MM.1S (cell line): ENCODE results near the gene TNFAIP3.

Experiments
- DNase-seq: peaks from one replicate; pipeline ENCODE4 v3.0.0-alpha.2; 2015
- H2AFZ ChIP-seq: fragments of 300-600 bp; sonication (generic); 2 replicates; pipeline ENCODE4 v1.6.0; 2016; ENCODE audit warnings: antibody characterized with exemption, low read length
- H3F3A ChIP-seq: fragments of 300-600 bp; sonication (generic); 2 replicates; pipeline ENCODE4 v1.6.1; 2016; ENCODE audit warnings: mild to moderate bottlenecking, antibody characterized with exemption, low read length, moderate library complexity, mixed read lengths; ENCODE audit not compliant: insufficient read depth
- H3K27ac ChIP-seq: fragments of 300-600 bp; sonication (generic); 2 replicates; pipeline ENCODE4 v1.5.1; 2016; ENCODE audit warnings: mild to moderate bottlenecking, low read length
- H3K27me3 ChIP-seq: fragments of 300-600 bp; sonication (generic); replicated peaks from 2 replicates; pipeline ENCODE4 v1.6.0; 2016; ENCODE audit warnings: low read length; ENCODE audit not compliant: insufficient read depth
- H3K36me3 ChIP-seq: fragments of 300-600 bp; sonication (generic); replicated peaks from 2 replicates; pipeline ENCODE4 v1.6.1; 2016; ENCODE audit warnings: mild to moderate bottlenecking, low read length, mixed read lengths; ENCODE audit not compliant: insufficient read depth
- H3K4me1 ChIP-seq: fragments of 300-600 bp; sonication (generic); 2 replicates; pipeline ENCODE4 v1.6.1; 2016; ENCODE audit warnings: low read length, mixed read lengths
- H3K4me2 ChIP-seq: fragments of 300-600 bp; sonication (generic); 2 replicates; pipeline ENCODE4 v1.6.0; 2016; ENCODE audit warnings: low read depth, low read length
- H3K4me3 ChIP-seq: fragments of 300-600 bp; sonication (generic); 2 replicates; pipeline ENCODE4 v1.5.1; 2016; ENCODE audit warnings: low read length, mixed read lengths
- H3K79me2 ChIP-seq: fragments of 300-600 bp; sonication (generic); 2 replicates; pipeline ENCODE4 v1.6.1; 2016; ENCODE audit warnings: mixed run types, low read length, mixed read lengths
- H3K9ac ChIP-seq: fragments of 300-600 bp; sonication (generic); 2 replicates; pipeline ENCODE4 v1.6.1; 2016; ENCODE audit warnings: low read length, mixed read lengths
- H3K9me2 ChIP-seq: fragments of 300-600 bp; sonication (generic); replicated peaks from 2 replicates; pipeline ENCODE4 v1.6.1; 2016; ENCODE audit warnings: mild to moderate bottlenecking, low read length, mixed read lengths; ENCODE audit not compliant: insufficient read depth
- H3K9me3 ChIP-seq: fragments of 300-600 bp; sonication (generic); replicated peaks from 2 replicates; pipeline ENCODE4 v1.6.1; 2016; ENCODE audit warnings: mild to moderate bottlenecking, low read length, mixed read lengths; ENCODE audit not compliant: insufficient read depth
- H4K20me1 ChIP-seq: fragments of 300-600 bp; sonication (generic); 2 replicates; pipeline ENCODE4 v1.6.1; 2016; ENCODE audit warnings: mild to moderate bottlenecking, low read length, moderate library complexity, mixed read lengths; ENCODE audit not compliant: insufficient read depth
- EZH2 ChIP-seq: fragments of 300-600 bp; sonication (generic); optimal IDR thresholded peaks from 2 replicates; pipeline ENCODE3; 2017; ENCODE audit warnings: low read depth, mild to moderate bottlenecking, antibody characterized with exemption, low read length, mixed read lengths
- EZH2phosphoT487 ChIP-seq: fragments of 300-600 bp; sonication (generic); IDR thresholded peaks from 2 replicates; pipeline ENCODE4 v1.6.1; 2018; ENCODE audit warnings: antibody characterized with exemption, low read length
- TF ChIP-seq, protein P1 (sequence below): fragments of 300-600 bp; sonication (generic); IDR thresholded peaks from 2 replicates; pipeline ENCODE4 v1.5.1; 2016; ENCODE audit warnings: antibody characterized with exemption, low read length, mixed read lengths

The TNFAIP3 gene

GRCh38 chr6:137879885-137880745, 13.1 kb downstream of the TNFAIP3 start:
- no peak for DNase-seq
- no peaks in the 10 kb centered on the region for H3K9me2 ChIP-seq
- no peak overlapping the region for H3K4me2 ChIP-seq
- no peaks in the 10 kb centered on the region for H3K9me3 ChIP-seq
- H3K36me3 ChIP-seq: peaks cover 65% of the 10 kb centered on the region
- H3K27me3 ChIP-seq: no peaks in the 10 kb centered on the region
- H3F3A ChIP-seq: peaks cover 94% of the 10 kb centered on the region
- H3K27ac ChIP-seq: no peak overlapping the region
- no peak for TF ChIP-seq EZH2
- no peak for TF ChIP-seq EZH2phosphoT487
- TF ChIP-seq, protein P1, sequence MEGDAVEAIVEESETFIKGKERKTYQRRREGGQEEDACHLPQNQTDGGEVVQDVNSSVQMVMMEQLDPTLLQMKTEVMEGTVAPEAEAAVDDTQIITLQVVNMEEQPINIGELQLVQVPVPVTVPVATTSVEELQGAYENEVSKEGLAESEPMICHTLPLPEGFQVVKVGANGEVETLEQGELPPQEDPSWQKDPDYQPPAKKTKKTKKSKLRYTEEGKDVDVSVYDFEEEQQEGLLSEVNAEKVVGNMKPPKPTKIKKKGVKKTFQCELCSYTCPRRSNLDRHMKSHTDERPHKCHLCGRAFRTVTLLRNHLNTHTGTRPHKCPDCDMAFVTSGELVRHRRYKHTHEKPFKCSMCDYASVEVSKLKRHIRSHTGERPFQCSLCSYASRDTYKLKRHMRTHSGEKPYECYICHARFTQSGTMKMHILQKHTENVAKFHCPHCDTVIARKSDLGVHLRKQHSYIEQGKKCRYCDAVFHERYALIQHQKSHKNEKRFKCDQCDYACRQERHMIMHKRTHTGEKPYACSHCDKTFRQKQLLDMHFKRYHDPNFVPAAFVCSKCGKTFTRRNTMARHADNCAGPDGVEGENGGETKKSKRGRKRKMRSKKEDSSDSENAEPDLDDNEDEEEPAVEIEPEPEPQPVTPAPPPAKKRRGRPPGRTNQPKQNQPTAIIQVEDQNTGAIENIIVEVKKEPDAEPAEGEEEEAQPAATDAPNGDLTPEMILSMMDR: no peak
- no peak overlapping the region for H3K9ac ChIP-seq
- no peak overlapping the region for H2AFZ ChIP-seq
- peaks cover 73% of the 10 kb centered on the region for H3K79me2 ChIP-seq
- H4K20me1 ChIP-seq: peaks cover 32% of the 10 kb centered on the region
- no peak overlapping the region for H3K4me3 ChIP-seq
- H3K4me1 ChIP-seq: peaks cover 56% of the 10 kb centered on the region

- Histone ChIP-seq H4K20me1 (peaks cover 32% of the 10 kb centered on the region), H3K27me3 (no peaks in the 10 kb centered on the region), H3K9ac (no peak overlapping the region), H3K9me3 (no peaks in the 10 kb centered on the region), H3K36me3 (peaks cover 58% of the 10 kb centered on the region), H3K4me3 (no peak overlapping the region), H3K4me2 (no peak overlapping the region), H3K79me2 (peaks cover 65% of the 10 kb centered on the region), H3K4me1 (peaks cover 50% of the 10 kb centered on the region), H3F3A (peaks cover 85% of the 10 kb centered on the region), H3K9me2 (no peaks in the 10 kb centered on the region), H3K27ac (peak overlapping the region; percentile 5; the same call in 1 of the 2 replicates), H2AFZ (no peak overlapping the region)
- DNase-seq: no peak
- no peak for TF ChIP-seq EZH2phosphoT487
- TF ChIP-seq, protein P1: no peak
- TF ChIP-seq EZH2: no peak
Measured at GRCh38 chr6:137880746-137881521, 13.9 kb downstream of the TNFAIP3 start.

GRCh38 chr6:137881522-137881886, 14.4 kb downstream of the TNFAIP3 start:
- H3K4me1 ChIP-seq: peaks cover 47% of the 10 kb centered on the region
- no peak overlapping the region for H3K9ac ChIP-seq
- no peaks in the 10 kb centered on the region for H3K9me2 ChIP-seq
- H3K4me3 ChIP-seq: no peak overlapping the region
- H3K79me2 ChIP-seq: peaks cover 60% of the 10 kb centered on the region
- peak overlapping the region; percentile 5; the same call in 1 of the 2 replicates for H3K27ac ChIP-seq
- TF ChIP-seq EZH2: no peak
- TF ChIP-seq, protein P1: no peak
- no peak for TF ChIP-seq EZH2phosphoT487
- peaks cover 55% of the 10 kb centered on the region for H3K36me3 ChIP-seq
- H2AFZ ChIP-seq: no peak overlapping the region
- H3K9me3 ChIP-seq: no peaks in the 10 kb centered on the region
- H3K27me3 ChIP-seq: no peaks in the 10 kb centered on the region
- no peak for DNase-seq
- no peak overlapping the region for H3K4me2 ChIP-seq
- H4K20me1 ChIP-seq: peaks cover 32% of the 10 kb centered on the region; the same call in 1 of the 2 replicates
- peaks cover 80% of the 10 kb centered on the region for H3F3A ChIP-seq
